Measurements from ENCODE around the gene POT1. TPM values are rescaled to one million over a fixed set of nuclear protein-coding genes. Genes with fewer than 3 reads are reported as not detected.

The POT1 gene
- total and polyA plus RNA-seq, 2 of the 13 experiments (the other 11 are each of a cell fraction or from before 2014, with no cell fraction given) = 21.7 to 23.4 TPM

DNA sequence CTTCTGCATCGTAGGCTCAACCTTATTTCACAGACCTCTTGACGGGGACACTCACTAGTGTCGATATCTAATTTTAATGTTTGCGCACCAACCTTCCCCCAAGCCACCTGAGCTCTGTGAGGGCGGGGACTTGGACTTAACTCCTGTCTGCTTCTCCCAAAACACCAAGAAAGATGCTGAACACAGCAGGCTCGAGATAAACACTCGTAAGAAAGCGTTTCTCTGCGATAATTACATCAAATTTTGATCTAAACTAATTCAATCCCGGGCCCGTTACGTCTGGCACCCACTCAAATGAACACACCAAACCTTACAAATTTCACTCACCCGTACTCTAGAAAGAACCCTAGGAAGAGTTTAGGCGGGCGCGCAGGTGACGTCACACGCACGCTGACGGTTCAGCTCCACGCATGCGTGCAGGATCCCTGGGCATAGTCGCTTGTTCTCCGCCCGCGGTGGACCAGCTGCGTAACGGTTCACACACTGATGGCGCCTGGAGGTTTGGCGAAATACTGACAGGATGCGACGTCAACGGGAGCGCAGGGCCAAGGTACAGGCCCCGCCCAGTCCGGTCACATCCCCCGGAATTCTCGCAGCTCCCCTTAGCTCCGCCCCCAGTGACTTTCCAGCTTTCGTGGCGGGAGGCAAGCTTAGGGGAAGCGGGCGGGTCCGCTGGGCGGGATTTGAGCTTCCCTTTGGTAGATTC, at the start of gene POT1 (continued):
- TF ChIP-seq, protein P1, sequence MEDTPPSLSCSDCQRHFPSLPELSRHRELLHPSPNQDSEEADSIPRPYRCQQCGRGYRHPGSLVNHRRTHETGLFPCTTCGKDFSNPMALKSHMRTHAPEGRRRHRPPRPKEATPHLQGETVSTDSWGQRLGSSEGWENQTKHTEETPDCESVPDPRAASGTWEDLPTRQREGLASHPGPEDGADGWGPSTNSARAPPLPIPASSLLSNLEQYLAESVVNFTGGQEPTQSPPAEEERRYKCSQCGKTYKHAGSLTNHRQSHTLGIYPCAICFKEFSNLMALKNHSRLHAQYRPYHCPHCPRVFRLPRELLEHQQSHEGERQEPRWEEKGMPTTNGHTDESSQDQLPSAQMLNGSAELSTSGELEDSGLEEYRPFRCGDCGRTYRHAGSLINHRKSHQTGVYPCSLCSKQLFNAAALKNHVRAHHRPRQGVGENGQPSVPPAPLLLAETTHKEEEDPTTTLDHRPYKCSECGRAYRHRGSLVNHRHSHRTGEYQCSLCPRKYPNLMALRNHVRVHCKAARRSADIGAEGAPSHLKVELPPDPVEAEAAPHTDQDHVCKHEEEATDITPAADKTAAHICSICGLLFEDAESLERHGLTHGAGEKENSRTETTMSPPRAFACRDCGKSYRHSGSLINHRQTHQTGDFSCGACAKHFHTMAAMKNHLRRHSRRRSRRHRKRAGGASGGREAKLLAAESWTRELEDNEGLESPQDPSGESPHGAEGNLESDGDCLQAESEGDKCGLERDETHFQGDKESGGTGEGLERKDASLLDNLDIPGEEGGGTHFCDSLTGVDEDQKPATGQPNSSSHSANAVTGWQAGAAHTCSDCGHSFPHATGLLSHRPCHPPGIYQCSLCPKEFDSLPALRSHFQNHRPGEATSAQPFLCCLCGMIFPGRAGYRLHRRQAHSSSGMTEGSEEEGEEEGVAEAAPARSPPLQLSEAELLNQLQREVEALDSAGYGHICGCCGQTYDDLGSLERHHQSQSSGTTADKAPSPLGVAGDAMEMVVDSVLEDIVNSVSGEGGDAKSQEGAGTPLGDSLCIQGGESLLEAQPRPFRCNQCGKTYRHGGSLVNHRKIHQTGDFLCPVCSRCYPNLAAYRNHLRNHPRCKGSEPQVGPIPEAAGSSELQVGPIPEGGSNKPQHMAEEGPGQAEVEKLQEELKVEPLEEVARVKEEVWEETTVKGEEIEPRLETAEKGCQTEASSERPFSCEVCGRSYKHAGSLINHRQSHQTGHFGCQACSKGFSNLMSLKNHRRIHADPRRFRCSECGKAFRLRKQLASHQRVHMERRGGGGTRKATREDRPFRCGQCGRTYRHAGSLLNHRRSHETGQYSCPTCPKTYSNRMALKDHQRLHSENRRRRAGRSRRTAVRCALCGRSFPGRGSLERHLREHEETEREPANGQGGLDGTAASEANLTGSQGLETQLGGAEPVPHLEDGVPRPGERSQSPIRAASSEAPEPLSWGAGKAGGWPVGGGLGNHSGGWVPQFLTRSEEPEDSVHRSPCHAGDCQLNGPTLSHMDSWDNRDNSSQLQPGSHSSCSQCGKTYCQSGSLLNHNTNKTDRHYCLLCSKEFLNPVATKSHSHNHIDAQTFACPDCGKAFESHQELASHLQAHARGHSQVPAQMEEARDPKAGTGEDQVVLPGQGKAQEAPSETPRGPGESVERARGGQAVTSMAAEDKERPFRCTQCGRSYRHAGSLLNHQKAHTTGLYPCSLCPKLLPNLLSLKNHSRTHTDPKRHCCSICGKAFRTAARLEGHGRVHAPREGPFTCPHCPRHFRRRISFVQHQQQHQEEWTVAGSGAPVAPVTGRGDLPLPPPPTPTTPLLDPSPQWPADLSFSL (CRISPR knock-in tag; IDR thresholded peaks at IDR 0.05) = no peak
- TF ChIP-seq HNF4G (IDR thresholded peaks at IDR 0.05; ENCODE audit: borderline replicate concordance, low read depth, low read length) (peak; percentile 55; the same call in 1 of the 2 replicates), HNF4G (CRISPR knock-in tag; IDR thresholded peaks at IDR 0.05; ENCODE audit: borderline replicate concordance, low read depth) (no peak; the same call in 1 of the 2 replicates), KDM5B (CRISPR knock-in tag; IDR thresholded peaks at IDR 0.05; ENCODE audit: borderline replicate concordance) (peak; percentile 81; the same call in 1 of the 2 replicates), TAF1 (CRISPR knock-in tag; IDR thresholded peaks at IDR 0.05) (no peak), RAD51 (IDR thresholded peaks at IDR 0.05; ENCODE audit: borderline replicate concordance) (no peak), ZNF883 (CRISPR knock-in tag; IDR thresholded peaks at IDR 0.05; ENCODE audit: not compliant biosample characterization) (peak; percentile 70), ZNF30 (CRISPR knock-in tag; IDR thresholded peaks at IDR 0.05) (no peak), YEATS4 (CRISPR knock-in tag; IDR thresholded peaks at IDR 0.05; ENCODE audit: borderline replicate concordance) (peak; percentile 62; the same call in 1 of the 2 replicates), NR1H2 (CRISPR knock-in tag; IDR thresholded peaks at IDR 0.05; ENCODE audit: borderline replicate concordance, low read depth) (no peak), SOX6 (IDR thresholded peaks at IDR 0.05) (no peak), SOX6 (CRISPR knock-in tag; IDR thresholded peaks at IDR 0.05) (peak; percentile 77), ZNF543 (CRISPR knock-in tag; IDR thresholded peaks at IDR 0.05) (peak; percentile 73; the same call in 1 of the 2 replicates), ZNF569 (CRISPR knock-in tag; IDR thresholded peaks at IDR 0.05; ENCODE audit: borderline replicate concordance) (no peak), HDAC6 (IDR thresholded peaks at IDR 0.05; ENCODE audit: low read depth, low read length) (no peak), SPEN (CRISPR knock-in tag; IDR thresholded peaks at IDR 0.05; ENCODE audit: low read depth) (peak; percentile 93), CENPX (CRISPR knock-in tag; IDR thresholded peaks at IDR 0.05) (no peak), MATR3 (CRISPR knock-in tag; IDR thresholded peaks at IDR 0.05) (no peak), SRSF9 (IDR thresholded peaks at IDR 0.05; ENCODE audit: borderline replicate concordance, insufficient read depth, low read depth, low read length, poor library complexity, severe bottlenecking) (no peak), ETV6 (CRISPR knock-in tag; conservative IDR thresholded peaks at IDR 0.05) (0 out of 2 replicates have a peak, but pooled peaks have one; percentile 41)
- TF ChIP-seq, protein P2, sequence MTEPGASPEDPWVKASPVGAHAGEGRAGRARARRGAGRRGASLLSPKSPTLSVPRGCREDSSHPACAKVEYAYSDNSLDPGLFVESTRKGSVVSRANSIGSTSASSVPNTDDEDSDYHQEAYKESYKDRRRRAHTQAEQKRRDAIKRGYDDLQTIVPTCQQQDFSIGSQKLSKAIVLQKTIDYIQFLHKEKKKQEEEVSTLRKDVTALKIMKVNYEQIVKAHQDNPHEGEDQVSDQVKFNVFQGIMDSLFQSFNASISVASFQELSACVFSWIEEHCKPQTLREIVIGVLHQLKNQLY (CRISPR knock-in tag; IDR thresholded peaks at IDR 0.05) = 0 out of 2 replicates have a peak, but pooled peaks have one; percentile 16
- TF ChIP-seq, protein P3, sequence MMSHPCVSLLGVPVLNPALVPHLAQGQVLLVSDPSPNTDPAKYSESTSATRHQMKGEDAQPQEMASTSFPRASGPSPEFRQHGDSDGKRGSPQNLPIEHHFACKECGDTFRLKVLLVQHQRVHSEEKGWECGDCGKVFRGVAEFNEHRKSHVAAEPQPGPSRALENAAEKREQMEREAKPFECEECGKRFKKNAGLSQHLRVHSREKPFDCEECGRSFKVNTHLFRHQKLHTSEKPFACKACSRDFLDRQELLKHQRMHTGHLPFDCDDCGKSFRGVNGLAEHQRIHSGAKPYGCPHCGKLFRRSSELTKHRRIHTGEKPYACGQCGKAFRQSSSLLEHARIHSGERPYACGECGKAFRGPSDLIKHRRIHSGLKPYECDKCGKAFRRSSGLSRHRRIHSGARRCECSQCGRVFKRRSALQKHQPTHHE (CRISPR knock-in tag; IDR thresholded peaks at IDR 0.05; ENCODE audit: borderline replicate concordance) = peak; percentile 54; the same call in 1 of the 2 replicates

Measured in HepG2 (cell line).